ENCODE results near the gene NOTCH4.

- TF ChIP-seq CTCF (conservative IDR thresholded peaks at IDR 0.05; ENCODE audit: low read depth in 2 of 2) (no peak), ETS1 (IDR thresholded peaks at IDR 0.05) (no peak), EZH2 (IDR thresholded peaks at IDR 0.05; ENCODE audit: low read depth, unreplicated experiment) (no peak), POLR2AphosphoS5 (IDR thresholded peaks at IDR 0.05; ENCODE audit: low read depth) (0 out of 2 replicates have a peak, but pooled peaks have one; percentile 11), REST (IDR thresholded peaks at IDR 0.05; ENCODE audit: unreplicated experiment) (no peak), STAT1 (IDR thresholded peaks at IDR 0.05; ENCODE audit: unreplicated experiment) (no peak), CREB1 (CRISPR knock-in tag; IDR thresholded peaks at IDR 0.05; ENCODE audit: low read depth) (no peak), ZNF114 (CRISPR knock-in tag; IDR thresholded peaks at IDR 0.05) (no peak), JUNB (IDR thresholded peaks at IDR 0.05; ENCODE audit: unreplicated experiment) (no peak), EZH2phosphoT487 (IDR thresholded peaks at IDR 0.05; ENCODE audit: unreplicated experiment) (no peak), NANOG (IDR thresholded peaks at IDR 0.05; ENCODE audit: borderline replicate concordance) (no peak), ZNF331 (CRISPR knock-in tag; IDR thresholded peaks at IDR 0.05; ENCODE audit: low read depth) (no peak), ZNF462 (CRISPR knock-in tag; IDR thresholded peaks at IDR 0.05) (no peak)
Observed at GRCh38 chr6:32168350-32168749, 55.5 kb downstream of the NOTCH4 start.

All from GM23338 (cell line).